GM21528 (cell line): Measurements from ENCODE around the gene TIMM10.
A peak's percentile ranks its signal among the peaks of the same experiment; 100 is the strongest.

Experiments
- ATAC-seq: cut with Tn5 transposase; IDR thresholded peaks from one replicate; pipeline ENCODE4 v1.9.1; 2021; ENCODE audit warnings: mild to moderate bottlenecking, moderate library complexity; ENCODE audit not compliant: unreplicated experiment, low FRiP score

Gene TIMM10

GRCh38 chr11:57530596-57531507 is at the start of gene TIMM10:
TIMM10 (minus strand) TSS chr11:57530754; CDS start chr11:57530189, 565 bp downstream.
- ATAC-seq, result peak; percentile 97

GRCh38 chr11:57574061-57574460 is 43.5 kb upstream of the TIMM10 start:
- no peak for ATAC-seq

GRCh38 chr11:57571606-57572005 is 41.1 kb upstream of the TIMM10 start:
- ATAC-seq, result no peak

GRCh38 chr11:57568330-57568766 is 37.8 kb upstream of the TIMM10 start:
- ATAC-seq, result peak; percentile 11

GRCh38 chr11:57567515-57568329 is 37.2 kb upstream of the TIMM10 start, which contains the start of gene UBE2L6:
UBE2L6 (minus strand) TSS chr11:57567672; CDS start chr11:57567611, 61 bp downstream.
- peak; percentile 74 for ATAC-seq

- peak; percentile 2 for ATAC-seq
These were observed 36.5 kb upstream of the TIMM10 start for GRCh38 chr11:57566905-57567514.

GRCh38 chr11:57566005-57566904 is 35.7 kb upstream of the TIMM10 start:
- ATAC-seq, result peak; percentile 65

- no peak for ATAC-seq
These were observed 32.0 kb upstream of the TIMM10 start for GRCh38 chr11:57562596-57562995.

- no peak for ATAC-seq
These were observed 29.6 kb upstream of the TIMM10 start for GRCh38 chr11:57560146-57560545.

GRCh38 chr11:57556041-57556440 is 25.5 kb upstream of the TIMM10 start:
- ATAC-seq, result no peak

GRCh38 chr11:57555393-57555792 is 24.8 kb upstream of the TIMM10 start:
- ATAC-seq, result no peak

- no peak for ATAC-seq
These were observed 21.9 kb upstream of the TIMM10 start for GRCh38 chr11:57552479-57552878.

- ATAC-seq, result no peak
These were observed 21.4 kb upstream of the TIMM10 start for GRCh38 chr11:57551941-57552340.

GRCh38 chr11:57549983-57550382 is 19.4 kb upstream of the TIMM10 start:
- no peak for ATAC-seq

GRCh38 chr11:57547854-57548377 is 17.4 kb upstream of the TIMM10 start:
- ATAC-seq, result peak; percentile 92

GRCh38 chr11:57546869-57547475 is 16.4 kb upstream of the TIMM10 start:
- ATAC-seq, result no peak

GRCh38 chr11:57546451-57546850 is 15.9 kb upstream of the TIMM10 start:
- ATAC-seq, result no peak

- no peak for ATAC-seq
These were observed 15.3 kb upstream of the TIMM10 start for GRCh38 chr11:57545883-57546282.

GRCh38 chr11:57544566-57544965 is 14.0 kb upstream of the TIMM10 start:
- ATAC-seq, result no peak
